GM12892 (cell line): ENCODE data around the gene CALCOCO2.

Experiments
- POLR2A ChIP-seq: IDR thresholded peaks from 2 replicates; pipeline ENCODE4 v1.6.1; 2011; ENCODE audit warnings: low read depth, low read length, control low read depth
- POLR2AphosphoS5 ChIP-seq: IDR thresholded peaks from 2 replicates; pipeline ENCODE4 v1.6.1; 2011; ENCODE audit warnings: low read depth, low read length, control low read depth

- no peak for TF ChIP-seq POLR2AphosphoS5
- no peak for TF ChIP-seq POLR2A
Observed at GRCh38 chr17:48903401-48903800, 72.6 kb downstream of the CALCOCO2 start.
